Lower leg skin (tissue), 3 donors: ENCODE results near the gene LNX1.

Experiments
- CTCF ChIP-seq, 3 donors: fragments of 450-650 bp; IDR thresholded peaks; one replicate each; pipeline ENCODE4 v1.5.1; 2016; ENCODE audit warnings: antibody characterized with exemption in 3 of 3, mild to moderate bottlenecking in 3 of 3, moderate library complexity in 2 of 3
- POLR2A ChIP-seq, 2 donors: fragments of 450-650 bp; IDR thresholded peaks; one replicate each; pipeline ENCODE4 v1.6.1; 2016 to 2017; ENCODE audit warnings: antibody characterized with exemption in 2 of 2, mild to moderate bottlenecking in 1 of 2, moderate library complexity in 1 of 2

- TF ChIP-seq CTCF (IDR thresholded peaks at IDR 0.05), result no peak
- TF ChIP-seq POLR2A (IDR thresholded peaks at IDR 0.05), result no peak
Observed at GRCh38 chr4:53489279-53489889, 101.9 kb downstream of the LNX1 start.
